HEK293 (cell line): ENCODE results near the gene CDK5R2.

Experiments used
- CTCF ChIA-PET: fragments of 350-600 bp; formaldehyde crosslinking; extraction: SDS; loops from one replicate; lab custom pipeline; 2021; ENCODE audit warnings: antibody characterized with exemption; lab: Yijun Ruan, JAX
- POLR2A ChIA-PET: fragments of 300-600 bp; formaldehyde crosslinking; extraction: SDS; loops from one replicate; lab custom pipeline; 2020; ENCODE audit warnings: antibody characterized with exemption, inconsistent platforms; lab: Yijun Ruan, JAX
- H3K27ac ChIP-seq: fragments of 200-500 bp; sonication (Bioruptor generic); 2 replicates; pipeline ENCODE4 v1.5.1; 2014; ENCODE audit warnings: low read depth, low read length, control low read depth, inconsistent platforms; ENCODE audit errors: extremely low read depth
- H3K36me3 ChIP-seq, 2 experiments: fragments of 200-500 bp in 1 of 2; sonication (Bioruptor generic) in 1 of 2; 1 replicate in 1 of 2; 2 replicates in 1 of 2; pipeline ENCODE4 v1.5.1; 2014 to 2017; ENCODE audit warnings: inconsistent platforms in 2 of 2, low read length in 2 of 2; ENCODE audit not compliant: control insufficient read depth in 2 of 2, insufficient read depth in 1 of 2
- H3K4me1 ChIP-seq: fragments of 200-500 bp; sonication (Bioruptor generic); 2 replicates; pipeline ENCODE4 v1.5.1; 2014; ENCODE audit warnings: mild to moderate bottlenecking, low read length, inconsistent platforms; ENCODE audit not compliant: control insufficient read depth, insufficient read depth
- H3K4me3 ChIP-seq: 2 replicates; pipeline ENCODE4 v1.5.1; 2011; ENCODE audit warnings: low read depth, mild to moderate bottlenecking, control low read depth, low read length, moderate library complexity
- H3K9me3 ChIP-seq: fragments of 200-500 bp; sonication (Bioruptor generic); 2 replicates; pipeline ENCODE4 v1.5.1; 2014; ENCODE audit warnings: low read depth, low read length, inconsistent platforms; ENCODE audit not compliant: control insufficient read depth, insufficient read depth
- FEZF1 ChIP-seq: fragments of 450-650 bp; formaldehyde crosslinking; IDR thresholded peaks from 2 replicates; pipeline ENCODE4 v1.5.1; 2016; ENCODE audit warnings: missing biosample characterization, missing genetic modification characterization
- RBAK ChIP-seq: fragments of 450-650 bp; formaldehyde crosslinking; IDR thresholded peaks from 2 replicates; pipeline ENCODE4 v1.5.1; 2016; ENCODE audit warnings: missing biosample characterization, missing genetic modification characterization
- REPIN1 ChIP-seq: fragments of 450-650 bp; formaldehyde crosslinking; IDR thresholded peaks from 2 replicates; pipeline ENCODE4 v1.5.1; 2017; ENCODE audit warnings: missing biosample characterization, missing genetic modification characterization, low read depth
- SP2 ChIP-seq: fragments of 450-650 bp; formaldehyde crosslinking; IDR thresholded peaks from 2 replicates; pipeline ENCODE4 v1.5.1; 2016; ENCODE audit warnings: missing biosample characterization, missing genetic modification characterization
- WT1 ChIP-seq: fragments of 450-650 bp; formaldehyde crosslinking; IDR thresholded peaks from 2 replicates; pipeline ENCODE4 v1.5.1; 2016; ENCODE audit warnings: missing biosample characterization, missing genetic modification characterization
- ZNF16 ChIP-seq: fragments of 450-650 bp; formaldehyde crosslinking; IDR thresholded peaks from 2 replicates; pipeline ENCODE4 v1.5.1; 2016; ENCODE audit warnings: low read depth, missing biosample characterization, missing genetic modification characterization
- ZNF184 ChIP-seq: fragments of 450-650 bp; IDR thresholded peaks from 2 replicates; pipeline ENCODE4 v1.5.1; 2018; ENCODE audit warnings: missing biosample characterization, mild to moderate bottlenecking, missing genetic modification characterization
- ZNF23 ChIP-seq: fragments of 450-650 bp; formaldehyde crosslinking; IDR thresholded peaks from 2 replicates; pipeline ENCODE4 v1.5.1; 2016; ENCODE audit warnings: missing biosample characterization, missing genetic modification characterization, borderline replicate concordance
- ZNF404 ChIP-seq: fragments of 450-650 bp; formaldehyde crosslinking; IDR thresholded peaks from 2 replicates; pipeline ENCODE4 v1.5.1; 2017; ENCODE audit warnings: missing biosample characterization, missing genetic modification characterization
- ZNF561 ChIP-seq: fragments of 450-650 bp; IDR thresholded peaks from 2 replicates; pipeline ENCODE4 v1.5.1; 2018; ENCODE audit warnings: missing biosample characterization, missing genetic modification characterization, borderline replicate concordance
- ZNF610 ChIP-seq: fragments of 450-650 bp; formaldehyde crosslinking; IDR thresholded peaks from 2 replicates; pipeline ENCODE4 v1.5.1; 2016; ENCODE audit warnings: missing biosample characterization, missing genetic modification characterization, borderline replicate concordance
- TF ChIP-seq, protein P1 (sequence below): fragments of 450-650 bp; formaldehyde crosslinking; IDR thresholded peaks from 2 replicates; pipeline ENCODE4 v1.5.1; 2016; ENCODE audit warnings: missing biosample characterization, missing genetic modification characterization
- TF ChIP-seq, protein P2 (sequence below): fragments of 450-650 bp; IDR thresholded peaks from 2 replicates; pipeline ENCODE4 v1.5.1; 2018; ENCODE audit warnings: missing biosample characterization, missing genetic modification characterization
- TF ChIP-seq, protein P3 (sequence below): fragments of 450-650 bp; formaldehyde crosslinking; IDR thresholded peaks from 2 replicates; pipeline ENCODE4 v1.5.1; 2016; ENCODE audit warnings: missing biosample characterization, missing genetic modification characterization
- TF ChIP-seq, protein P4 (sequence below): fragments of 450-650 bp; formaldehyde crosslinking; IDR thresholded peaks from 2 replicates; pipeline ENCODE4 v1.5.1; 2016; ENCODE audit warnings: missing biosample characterization, missing genetic modification characterization
- TF ChIP-seq, protein P5 (sequence below): fragments of 450-650 bp; formaldehyde crosslinking; IDR thresholded peaks from 2 replicates; pipeline ENCODE4; 2016; ENCODE audit warnings: missing biosample characterization, missing genetic modification characterization
- TF ChIP-seq, protein P6 (sequence below): fragments of 450-650 bp; formaldehyde crosslinking; IDR thresholded peaks from 2 replicates; pipeline ENCODE4 v1.5.1; 2016; ENCODE audit warnings: missing biosample characterization, missing genetic modification characterization, borderline replicate concordance

CDK5R2 gene

DNA sequence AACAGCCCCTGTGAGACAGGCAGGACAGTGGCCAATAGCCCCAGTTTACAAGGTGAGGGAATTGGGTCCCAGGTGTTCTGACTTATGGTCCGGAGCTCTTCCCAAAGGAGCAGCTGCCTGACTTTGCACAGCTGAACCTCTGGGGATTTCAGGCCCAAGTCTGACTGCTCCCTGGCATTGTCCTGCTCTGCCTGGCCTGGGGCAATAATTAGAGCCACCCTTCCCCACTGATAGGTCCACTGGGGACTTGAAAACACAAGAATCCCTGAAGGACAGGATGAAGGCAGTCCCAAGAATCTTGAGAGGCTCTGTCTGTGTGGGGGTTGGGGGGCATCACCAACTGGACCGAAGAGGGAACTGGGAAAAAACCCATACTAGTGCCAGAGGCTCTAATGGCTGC is 29.2 kb downstream of the CDK5R2 start:
- no peak overlapping the region for H3K4me3 ChIP-seq
- TF ChIP-seq, protein P1, sequence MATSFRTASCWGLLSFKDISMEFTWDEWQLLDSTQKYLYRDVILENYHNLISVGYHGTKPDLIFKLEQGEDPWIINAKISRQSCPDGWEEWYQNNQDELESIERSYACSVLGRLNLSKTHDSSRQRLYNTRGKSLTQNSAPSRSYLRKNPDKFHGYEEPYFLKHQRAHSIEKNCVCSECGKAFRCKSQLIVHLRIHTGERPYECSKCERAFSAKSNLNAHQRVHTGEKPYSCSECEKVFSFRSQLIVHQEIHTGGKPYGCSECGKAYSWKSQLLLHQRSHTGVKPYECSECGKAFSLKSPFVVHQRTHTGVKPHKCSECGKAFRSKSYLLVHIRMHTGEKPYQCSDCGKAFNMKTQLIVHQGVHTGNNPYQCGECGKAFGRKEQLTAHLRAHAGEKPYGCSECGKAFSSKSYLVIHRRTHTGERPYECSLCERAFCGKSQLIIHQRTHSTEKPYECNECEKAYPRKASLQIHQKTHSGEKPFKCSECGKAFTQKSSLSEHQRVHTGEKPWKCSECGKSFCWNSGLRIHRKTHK (tag by site-specific recombination) = no peak
- TF ChIP-seq ZNF610 (tag by site-specific recombination) (no peak), ZNF561 (no peak), WT1 (tag by site-specific recombination) (no peak), ZNF23 (tag by site-specific recombination) (no peak), RBAK (tag by site-specific recombination) (no peak)
- TF ChIP-seq, protein P2, sequence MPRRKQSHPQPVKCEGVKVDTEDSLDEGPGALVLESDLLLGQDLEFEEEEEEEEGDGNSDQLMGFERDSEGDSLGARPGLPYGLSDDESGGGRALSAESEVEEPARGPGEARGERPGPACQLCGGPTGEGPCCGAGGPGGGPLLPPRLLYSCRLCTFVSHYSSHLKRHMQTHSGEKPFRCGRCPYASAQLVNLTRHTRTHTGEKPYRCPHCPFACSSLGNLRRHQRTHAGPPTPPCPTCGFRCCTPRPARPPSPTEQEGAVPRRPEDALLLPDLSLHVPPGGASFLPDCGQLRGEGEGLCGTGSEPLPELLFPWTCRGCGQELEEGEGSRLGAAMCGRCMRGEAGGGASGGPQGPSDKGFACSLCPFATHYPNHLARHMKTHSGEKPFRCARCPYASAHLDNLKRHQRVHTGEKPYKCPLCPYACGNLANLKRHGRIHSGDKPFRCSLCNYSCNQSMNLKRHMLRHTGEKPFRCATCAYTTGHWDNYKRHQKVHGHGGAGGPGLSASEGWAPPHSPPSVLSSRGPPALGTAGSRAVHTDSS (tag by site-specific recombination) = no peak
- TF ChIP-seq, protein P3, sequence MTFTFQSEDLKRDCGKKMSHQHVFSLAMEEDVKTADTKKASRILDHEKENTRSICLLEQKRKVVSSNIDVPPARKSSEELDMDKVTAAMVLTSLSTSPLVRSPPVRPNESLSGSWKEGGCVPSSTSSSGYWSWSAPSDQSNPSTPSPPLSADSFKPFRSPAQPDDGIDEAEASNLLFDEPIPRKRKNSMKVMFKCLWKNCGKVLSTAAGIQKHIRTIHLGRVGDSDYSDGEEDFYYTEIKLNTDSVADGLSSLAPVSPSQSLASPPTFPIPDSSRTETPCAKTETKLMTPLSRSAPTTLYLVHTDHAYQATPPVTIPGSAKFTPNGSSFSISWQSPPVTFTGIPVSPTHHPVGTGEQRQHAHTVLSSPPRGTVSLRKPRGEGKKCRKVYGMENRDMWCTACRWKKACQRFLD (tag by site-specific recombination) = no peak
- TF ChIP-seq, protein P4, sequence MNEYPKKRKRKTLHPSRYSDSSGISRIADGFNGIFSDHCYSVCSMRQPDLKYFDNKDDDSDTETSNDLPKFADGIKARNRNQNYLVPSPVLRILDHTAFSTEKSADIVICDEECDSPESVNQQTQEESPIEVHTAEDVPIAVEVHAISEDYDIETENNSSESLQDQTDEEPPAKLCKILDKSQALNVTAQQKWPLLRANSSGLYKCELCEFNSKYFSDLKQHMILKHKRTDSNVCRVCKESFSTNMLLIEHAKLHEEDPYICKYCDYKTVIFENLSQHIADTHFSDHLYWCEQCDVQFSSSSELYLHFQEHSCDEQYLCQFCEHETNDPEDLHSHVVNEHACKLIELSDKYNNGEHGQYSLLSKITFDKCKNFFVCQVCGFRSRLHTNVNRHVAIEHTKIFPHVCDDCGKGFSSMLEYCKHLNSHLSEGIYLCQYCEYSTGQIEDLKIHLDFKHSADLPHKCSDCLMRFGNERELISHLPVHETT (tag by site-specific recombination) = no peak
- TF ChIP-seq, all 188 proteins: peak for 0
- Histone ChIP-seq H3K27ac (no peak overlapping the region), H3K4me1 (no peaks in the 10 kb centered on the region; the same call in 1 of the 2 replicates), H3K36me3 (no peaks in the 10 kb centered on the region), H3K9me3 (no peaks in the 10 kb centered on the region)
- CTCF ChIA-PET = interaction anchor here (0.6 to 2.3 kb wide), 7 partner anchors 9 to 136 kb away, joined by 3 to 19 read pairs (median 3); no protein-coding TSS in a partner anchor
- POLR2A ChIA-PET = no interaction called here

DNA sequence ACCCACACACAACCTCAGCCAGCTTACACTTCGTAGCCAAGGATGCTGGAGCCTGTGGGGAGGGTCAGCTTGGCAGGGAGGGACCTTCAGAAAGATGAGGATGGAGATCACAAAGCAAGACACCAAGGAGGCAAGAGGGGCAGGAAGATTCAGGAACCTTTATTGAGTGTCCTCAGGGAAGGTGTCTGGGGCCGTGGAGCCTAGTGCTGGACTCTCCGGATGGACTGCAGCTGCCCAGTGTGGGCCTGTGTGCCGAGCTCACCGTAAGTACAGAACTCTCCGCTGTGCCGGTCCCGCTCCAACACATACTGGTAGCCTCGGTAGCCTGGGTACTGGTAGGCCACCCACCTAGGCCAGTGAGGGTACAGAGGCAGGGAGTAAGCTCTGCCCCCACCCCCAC is 30.6 kb downstream of the CDK5R2 start:
- ChIA-PET POLR2A (no interaction called here), CTCF (interaction anchor here (0.6 to 1.2 kb wide), 4 partner anchors 10 to 139 kb away, joined by 3 to 11 read pairs (median 4); no protein-coding TSS in a partner anchor)
- Histone ChIP-seq H3K9me3 (no peaks in the 10 kb centered on the region), H3K27ac (no peak overlapping the region), H3K4me3 (no peak overlapping the region), H3K36me3 (no peaks in the 10 kb centered on the region), H3K4me1 (no peaks in the 10 kb centered on the region; the same call in 1 of the 2 replicates)
- TF ChIP-seq, protein P5, sequence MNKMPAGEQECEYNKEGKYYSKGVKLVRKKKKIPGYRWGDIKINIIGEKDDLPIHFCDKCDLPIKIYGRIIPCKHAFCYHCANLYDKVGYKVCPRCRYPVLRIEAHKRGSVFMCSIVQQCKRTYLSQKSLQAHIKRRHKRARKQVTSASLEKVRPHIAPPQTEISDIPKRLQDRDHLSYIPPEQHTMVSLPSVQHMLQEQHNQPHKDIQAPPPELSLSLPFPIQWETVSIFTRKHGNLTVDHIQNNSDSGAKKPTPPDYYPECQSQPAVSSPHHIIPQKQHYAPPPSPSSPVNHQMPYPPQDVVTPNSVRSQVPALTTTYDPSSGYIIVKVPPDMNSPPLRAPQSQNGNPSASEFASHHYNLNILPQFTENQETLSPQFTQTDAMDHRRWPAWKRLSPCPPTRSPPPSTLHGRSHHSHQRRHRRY (tag by site-specific recombination) = no peak
- TF ChIP-seq FEZF1 (no peak), REPIN1 (tag by site-specific recombination) (no peak)

DNA sequence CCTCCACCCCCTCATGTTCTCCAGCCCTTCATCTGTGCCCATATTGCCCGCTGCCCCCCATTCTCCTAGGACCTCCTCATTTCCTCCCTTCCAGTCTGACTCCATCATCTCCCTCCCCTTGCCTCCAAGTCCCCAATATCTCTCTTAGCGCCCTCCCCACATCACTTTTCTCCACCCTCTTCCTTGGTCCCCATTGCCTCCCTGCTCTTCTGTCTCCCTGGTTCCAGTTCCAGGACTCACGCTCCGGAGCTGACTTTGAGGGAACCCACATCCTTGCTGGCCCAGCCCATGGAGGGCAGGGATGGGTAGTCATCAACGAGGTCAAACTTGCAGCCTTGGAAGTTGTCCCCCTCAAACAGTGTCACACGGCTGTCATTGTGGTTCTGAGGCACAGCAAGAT is 31.1 kb downstream of the CDK5R2 start:
- Histone ChIP-seq H3K4me1 (no peaks in the 10 kb centered on the region; the same call in 1 of the 2 replicates), H3K9me3 (no peaks in the 10 kb centered on the region), H3K27ac (no peak overlapping the region), H3K36me3 (no peaks in the 10 kb centered on the region), H3K4me3 (no peak overlapping the region)
- POLR2A ChIA-PET = no interaction called here
- CTCF ChIA-PET = interaction anchor here (0.6 to 1.3 kb wide), 3 partner anchors 11 to 539 kb away, joined by 3 to 6 read pairs (median 3); no protein-coding TSS in a partner anchor
- no peak for TF ChIP-seq ZNF184
- TF ChIP-seq SP2 (tag by site-specific recombination) = no peak
- TF ChIP-seq ZNF16 (tag by site-specific recombination) = no peak
- TF ChIP-seq, protein P6, sequence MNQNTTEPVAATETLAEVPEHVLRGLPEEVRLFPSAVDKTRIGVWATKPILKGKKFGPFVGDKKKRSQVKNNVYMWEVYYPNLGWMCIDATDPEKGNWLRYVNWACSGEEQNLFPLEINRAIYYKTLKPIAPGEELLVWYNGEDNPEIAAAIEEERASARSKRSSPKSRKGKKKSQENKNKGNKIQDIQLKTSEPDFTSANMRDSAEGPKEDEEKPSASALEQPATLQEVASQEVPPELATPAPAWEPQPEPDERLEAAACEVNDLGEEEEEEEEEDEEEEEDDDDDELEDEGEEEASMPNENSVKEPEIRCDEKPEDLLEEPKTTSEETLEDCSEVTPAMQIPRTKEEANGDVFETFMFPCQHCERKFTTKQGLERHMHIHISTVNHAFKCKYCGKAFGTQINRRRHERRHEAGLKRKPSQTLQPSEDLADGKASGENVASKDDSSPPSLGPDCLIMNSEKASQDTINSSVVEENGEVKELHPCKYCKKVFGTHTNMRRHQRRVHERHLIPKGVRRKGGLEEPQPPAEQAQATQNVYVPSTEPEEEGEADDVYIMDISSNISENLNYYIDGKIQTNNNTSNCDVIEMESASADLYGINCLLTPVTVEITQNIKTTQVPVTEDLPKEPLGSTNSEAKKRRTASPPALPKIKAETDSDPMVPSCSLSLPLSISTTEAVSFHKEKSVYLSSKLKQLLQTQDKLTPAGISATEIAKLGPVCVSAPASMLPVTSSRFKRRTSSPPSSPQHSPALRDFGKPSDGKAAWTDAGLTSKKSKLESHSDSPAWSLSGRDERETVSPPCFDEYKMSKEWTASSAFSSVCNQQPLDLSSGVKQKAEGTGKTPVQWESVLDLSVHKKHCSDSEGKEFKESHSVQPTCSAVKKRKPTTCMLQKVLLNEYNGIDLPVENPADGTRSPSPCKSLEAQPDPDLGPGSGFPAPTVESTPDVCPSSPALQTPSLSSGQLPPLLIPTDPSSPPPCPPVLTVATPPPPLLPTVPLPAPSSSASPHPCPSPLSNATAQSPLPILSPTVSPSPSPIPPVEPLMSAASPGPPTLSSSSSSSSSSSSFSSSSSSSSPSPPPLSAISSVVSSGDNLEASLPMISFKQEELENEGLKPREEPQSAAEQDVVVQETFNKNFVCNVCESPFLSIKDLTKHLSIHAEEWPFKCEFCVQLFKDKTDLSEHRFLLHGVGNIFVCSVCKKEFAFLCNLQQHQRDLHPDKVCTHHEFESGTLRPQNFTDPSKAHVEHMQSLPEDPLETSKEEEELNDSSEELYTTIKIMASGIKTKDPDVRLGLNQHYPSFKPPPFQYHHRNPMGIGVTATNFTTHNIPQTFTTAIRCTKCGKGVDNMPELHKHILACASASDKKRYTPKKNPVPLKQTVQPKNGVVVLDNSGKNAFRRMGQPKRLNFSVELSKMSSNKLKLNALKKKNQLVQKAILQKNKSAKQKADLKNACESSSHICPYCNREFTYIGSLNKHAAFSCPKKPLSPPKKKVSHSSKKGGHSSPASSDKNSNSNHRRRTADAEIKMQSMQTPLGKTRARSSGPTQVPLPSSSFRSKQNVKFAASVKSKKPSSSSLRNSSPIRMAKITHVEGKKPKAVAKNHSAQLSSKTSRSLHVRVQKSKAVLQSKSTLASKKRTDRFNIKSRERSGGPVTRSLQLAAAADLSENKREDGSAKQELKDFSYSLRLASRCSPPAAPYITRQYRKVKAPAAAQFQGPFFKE (tag by site-specific recombination) = no peak
- TF ChIP-seq ZNF404 (tag by site-specific recombination) = no peak
